ENCODE results near the gene MAN1A1. TPM values are rescaled to one million over a fixed set of nuclear protein-coding genes. Genes with fewer than 3 reads are reported as not detected.

MAN1A1 gene
- total RNA-seq (2021) (0.06 TPM in 1 of 2 replicates, not detected in the other), Bru-seq, nascent RNA (percentile 13 among the genes with signal in this experiment), BruChase-seq, experiment 1, labeled RNA remaining after a 2-hour chase (percentile 11 among the genes with signal in this experiment), BruChase-seq, experiment 2, labeled RNA remaining after a 6-hour chase (percentile 13 among the genes with signal in this experiment)
- long read RNA-seq, partial matches to known transcripts = 0 of 1 reads
- long read RNA-seq, other reads (novel, unspliced or antisense) = 1 of 1 reads

GRCh38 chr6:119349361-119350201 is at the start of gene MAN1A1:
MAN1A1 (minus strand) TSS chr6:119349761; CDS start chr6:119349065, 696 bp downstream.
- Histone ChIP-seq H3K9me3 (ENCODE audit: low read depth, low read length, poor library complexity, severe bottlenecking) (no peaks in the 10 kb centered on the region), H3K27ac (ENCODE audit: low read depth, low read length, poor library complexity, severe bottlenecking) (no peak within 1 kb of the TSS), H3K27me3 (replicated peaks; ENCODE audit: insufficient read depth, low read depth, low read length, poor library complexity) (peaks cover 96% of the 10 kb centered on the region), H3K4me1 (ENCODE audit: insufficient read depth, low read length, poor library complexity, severe bottlenecking) (peaks cover 6% of the 10 kb centered on the region), H3K36me3 (ENCODE audit: insufficient read depth, low read length, poor library complexity, severe bottlenecking) (no peaks in the 10 kb centered on the region), H3K4me3 (ENCODE audit: low read depth, low read length, poor library complexity, severe bottlenecking) (peak within 1 kb of the TSS; percentile 52)
- intact Hi-C loops (cut with micrococcal nuclease; ENCODE audit: unreplicated experiment) = loop anchor here (5.0 to 10.0 kb wide), 2 partner anchors 202 to 385 kb away; no protein-coding TSS in a partner anchor
- peak; percentile 55 for TF ChIP-seq EZH2 (IDR thresholded peaks at IDR 0.05; ENCODE audit: borderline replicate concordance, low read depth, low read length, poor library complexity, severe bottlenecking)
- TF ChIP-seq, protein P1, sequence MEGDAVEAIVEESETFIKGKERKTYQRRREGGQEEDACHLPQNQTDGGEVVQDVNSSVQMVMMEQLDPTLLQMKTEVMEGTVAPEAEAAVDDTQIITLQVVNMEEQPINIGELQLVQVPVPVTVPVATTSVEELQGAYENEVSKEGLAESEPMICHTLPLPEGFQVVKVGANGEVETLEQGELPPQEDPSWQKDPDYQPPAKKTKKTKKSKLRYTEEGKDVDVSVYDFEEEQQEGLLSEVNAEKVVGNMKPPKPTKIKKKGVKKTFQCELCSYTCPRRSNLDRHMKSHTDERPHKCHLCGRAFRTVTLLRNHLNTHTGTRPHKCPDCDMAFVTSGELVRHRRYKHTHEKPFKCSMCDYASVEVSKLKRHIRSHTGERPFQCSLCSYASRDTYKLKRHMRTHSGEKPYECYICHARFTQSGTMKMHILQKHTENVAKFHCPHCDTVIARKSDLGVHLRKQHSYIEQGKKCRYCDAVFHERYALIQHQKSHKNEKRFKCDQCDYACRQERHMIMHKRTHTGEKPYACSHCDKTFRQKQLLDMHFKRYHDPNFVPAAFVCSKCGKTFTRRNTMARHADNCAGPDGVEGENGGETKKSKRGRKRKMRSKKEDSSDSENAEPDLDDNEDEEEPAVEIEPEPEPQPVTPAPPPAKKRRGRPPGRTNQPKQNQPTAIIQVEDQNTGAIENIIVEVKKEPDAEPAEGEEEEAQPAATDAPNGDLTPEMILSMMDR (conservative IDR thresholded peaks at IDR 0.05; ENCODE audit: low read depth, low read length) = no peak
- DNase-seq (ENCODE audit: low spot score) = peak; percentile 82
- ChIA-PET CTCF (no interaction called here), POLR2A (ENCODE audit: low non-redundant PET) (no interaction called here)
- BruUV-seq (replicated peaks) = no TSS peak

DNA sequence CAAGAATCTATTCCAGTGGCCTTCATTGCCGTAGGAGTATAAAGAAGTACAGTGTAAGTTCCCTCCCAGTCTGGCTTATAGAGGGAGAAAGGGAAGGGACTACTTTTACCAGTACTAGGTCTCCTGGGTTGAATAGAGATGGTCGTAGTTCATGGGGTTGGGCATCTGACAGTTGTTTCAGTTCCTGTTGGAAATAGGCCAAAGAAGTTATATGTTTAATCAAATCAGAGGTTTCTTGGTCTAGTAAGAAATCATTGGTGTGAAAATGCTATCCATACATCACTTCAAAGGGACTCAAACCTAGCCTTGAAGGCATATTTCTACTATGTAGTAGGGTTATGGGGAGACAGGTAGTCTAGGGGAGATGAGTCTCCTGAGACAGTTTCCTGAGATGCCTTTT is 45.6 kb upstream of the MAN1A1 start:
- TF ChIP-seq EZH2 (IDR thresholded peaks at IDR 0.05; ENCODE audit: borderline replicate concordance, low read depth, low read length, poor library complexity, severe bottlenecking) = no peak
- TF ChIP-seq, protein P1 (conservative IDR thresholded peaks at IDR 0.05; ENCODE audit: low read depth, low read length) = no peak
- POLR2A ChIA-PET (ENCODE audit: low non-redundant PET) = no interaction called here
- Histone ChIP-seq H3K4me1 (ENCODE audit: insufficient read depth, low read length, poor library complexity, severe bottlenecking) (no peaks in the 10 kb centered on the region), H3K27me3 (replicated peaks; ENCODE audit: insufficient read depth, low read depth, low read length, poor library complexity) (peaks cover 8% of the 10 kb centered on the region), H3K9me3 (ENCODE audit: low read depth, low read length, poor library complexity, severe bottlenecking) (no peaks in the 10 kb centered on the region), H3K36me3 (ENCODE audit: insufficient read depth, low read length, poor library complexity, severe bottlenecking) (no peaks in the 10 kb centered on the region), H3K27ac (ENCODE audit: low read depth, low read length, poor library complexity, severe bottlenecking) (no peak overlapping the region), H3K4me3 (ENCODE audit: low read depth, low read length, poor library complexity, severe bottlenecking) (no peak overlapping the region)
- no TSS peak for BruUV-seq (replicated peaks)
- intact Hi-C loops (cut with micrococcal nuclease; ENCODE audit: unreplicated experiment) = no loop called here
- no peak for DNase-seq (ENCODE audit: low spot score)
- CTCF ChIA-PET = no interaction called here

- Histone ChIP-seq H3K4me3 (ENCODE audit: low read depth, low read length, poor library complexity, severe bottlenecking) (no peak overlapping the region), H3K9me3 (ENCODE audit: low read depth, low read length, poor library complexity, severe bottlenecking) (no peaks in the 10 kb centered on the region), H3K36me3 (ENCODE audit: insufficient read depth, low read length, poor library complexity, severe bottlenecking) (no peaks in the 10 kb centered on the region), H3K4me1 (ENCODE audit: insufficient read depth, low read length, poor library complexity, severe bottlenecking) (no peaks in the 10 kb centered on the region), H3K27ac (ENCODE audit: low read depth, low read length, poor library complexity, severe bottlenecking) (no peak overlapping the region), H3K27me3 (replicated peaks; ENCODE audit: insufficient read depth, low read depth, low read length, poor library complexity) (peaks cover 8% of the 10 kb centered on the region)
- CTCF ChIA-PET = no interaction called here
- POLR2A ChIA-PET (ENCODE audit: low non-redundant PET) = no interaction called here
- DNase-seq (ENCODE audit: low spot score) = no peak
- intact Hi-C loops (cut with micrococcal nuclease; ENCODE audit: unreplicated experiment) = no loop called here
- BruUV-seq (replicated peaks) = no TSS peak
- TF ChIP-seq, protein P1 (conservative IDR thresholded peaks at IDR 0.05; ENCODE audit: low read depth, low read length) = no peak
- no peak for TF ChIP-seq EZH2 (IDR thresholded peaks at IDR 0.05; ENCODE audit: borderline replicate concordance, low read depth, low read length, poor library complexity, severe bottlenecking)
Observed at GRCh38 chr6:119390247-119390793, 40.8 kb upstream of the MAN1A1 start.

Data from A673 (cell line).